ENCODE results near the gene ASPRV1. TPM values are rescaled to one million over a fixed set of nuclear protein-coding genes. Genes with fewer than 3 reads are reported as not detected.

Gene ASPRV1
- total and polyA plus RNA-seq, 3 donors from 2014 or later, result 3.5 to 9.2 (median 8.2) TPM

DNA sequence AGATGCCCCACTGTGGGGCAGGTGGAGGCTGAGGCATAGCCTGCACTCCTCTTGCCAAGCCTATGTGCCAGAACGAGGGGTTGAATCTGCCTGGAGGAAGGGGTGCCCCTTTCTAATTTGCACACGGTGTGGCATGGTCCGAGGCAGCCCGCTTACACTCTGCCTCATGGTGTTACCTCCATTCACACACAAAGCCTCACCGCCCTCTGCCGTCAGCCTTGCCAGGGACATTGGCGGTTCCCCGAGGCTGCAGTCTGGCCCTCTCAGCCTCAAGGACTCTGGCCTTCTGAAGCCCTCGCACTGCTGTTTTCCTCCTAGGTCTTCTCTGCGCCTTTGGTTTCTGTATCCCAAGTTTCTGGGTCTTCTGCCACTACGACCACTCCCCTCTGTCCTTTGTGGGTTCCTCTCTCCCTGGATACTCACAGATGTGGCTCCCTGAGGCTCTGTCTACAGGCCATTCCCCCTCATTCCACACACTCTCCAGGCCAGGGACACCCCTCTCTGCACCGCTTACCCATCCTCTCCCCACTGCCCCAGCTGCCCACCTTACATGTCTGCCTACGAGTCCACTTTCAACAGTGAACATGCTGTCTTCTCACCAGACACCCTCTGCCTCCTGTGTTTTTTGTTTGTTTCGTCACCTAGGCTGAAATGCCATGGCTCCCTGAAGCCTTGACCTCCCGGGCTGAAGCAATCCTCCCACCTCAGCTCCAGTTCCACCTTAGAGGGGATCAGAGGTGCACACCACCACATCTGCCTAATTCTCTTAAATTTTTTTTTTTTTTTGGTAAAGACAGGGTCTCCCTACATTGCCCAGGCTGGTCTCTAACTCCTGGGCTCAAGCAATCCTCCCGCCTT, 7.9 kb upstream of the ASPRV1 start:
- Histone ChIP-seq H3K36me3 (ENCODE audit: low read depth, missing control alignments) (no peaks in the 10 kb centered on the region), H3K27me3 (no peaks in the 10 kb centered on the region), H3K4me1 (no peaks in the 10 kb centered on the region), H3K9me3 (no peaks in the 10 kb centered on the region), H3K27ac (no peak overlapping the region), H3K4me3 (no peak overlapping the region)
- 86 to 87% methylated on average over 16 of the region's 16 CpGs for WGBS, 2 donors
- no peak for DNase-seq
- intact Hi-C loops (cut with DNase I; ENCODE audit: low total_unique reads), result no loop called here
- TF ChIP-seq, protein P1, sequence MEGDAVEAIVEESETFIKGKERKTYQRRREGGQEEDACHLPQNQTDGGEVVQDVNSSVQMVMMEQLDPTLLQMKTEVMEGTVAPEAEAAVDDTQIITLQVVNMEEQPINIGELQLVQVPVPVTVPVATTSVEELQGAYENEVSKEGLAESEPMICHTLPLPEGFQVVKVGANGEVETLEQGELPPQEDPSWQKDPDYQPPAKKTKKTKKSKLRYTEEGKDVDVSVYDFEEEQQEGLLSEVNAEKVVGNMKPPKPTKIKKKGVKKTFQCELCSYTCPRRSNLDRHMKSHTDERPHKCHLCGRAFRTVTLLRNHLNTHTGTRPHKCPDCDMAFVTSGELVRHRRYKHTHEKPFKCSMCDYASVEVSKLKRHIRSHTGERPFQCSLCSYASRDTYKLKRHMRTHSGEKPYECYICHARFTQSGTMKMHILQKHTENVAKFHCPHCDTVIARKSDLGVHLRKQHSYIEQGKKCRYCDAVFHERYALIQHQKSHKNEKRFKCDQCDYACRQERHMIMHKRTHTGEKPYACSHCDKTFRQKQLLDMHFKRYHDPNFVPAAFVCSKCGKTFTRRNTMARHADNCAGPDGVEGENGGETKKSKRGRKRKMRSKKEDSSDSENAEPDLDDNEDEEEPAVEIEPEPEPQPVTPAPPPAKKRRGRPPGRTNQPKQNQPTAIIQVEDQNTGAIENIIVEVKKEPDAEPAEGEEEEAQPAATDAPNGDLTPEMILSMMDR (IDR thresholded peaks at IDR 0.05), result no peak
- no peak for TF ChIP-seq POLR2A (IDR thresholded peaks at IDR 0.05)

DNA sequence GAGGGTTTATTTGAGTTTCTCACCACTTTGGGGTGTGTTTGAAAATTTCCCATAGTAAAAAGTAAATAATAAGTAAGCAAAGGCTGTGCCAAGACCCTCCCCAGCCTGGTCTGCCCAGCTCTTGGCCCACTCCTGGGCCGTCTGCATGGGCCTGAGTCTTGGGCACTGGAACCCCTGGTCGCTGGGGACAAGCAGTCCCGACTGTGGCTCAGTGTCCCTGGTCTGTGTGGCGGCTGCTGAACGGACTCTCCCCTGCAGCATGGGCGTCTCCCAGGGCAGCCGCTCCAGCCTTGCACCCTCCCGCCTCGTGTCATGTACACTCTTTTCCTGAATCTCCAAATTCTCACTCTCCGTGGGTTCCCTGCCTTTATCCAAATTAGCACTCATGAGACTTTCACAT, 7.2 kb upstream of the ASPRV1 start:
- 86 to 96% methylated on average over 8 to 10 of the region's 10 CpGs for WGBS, 2 donors
- intact Hi-C loops (cut with DNase I; ENCODE audit: low total_unique reads), result no loop called here
- H3K4me3 ChIP-seq, result no peak overlapping the region
- H3K27me3 ChIP-seq, result no peaks in the 10 kb centered on the region
- TF ChIP-seq, protein P1 (IDR thresholded peaks at IDR 0.05), result no peak
- TF ChIP-seq POLR2A (IDR thresholded peaks at IDR 0.05), result no peak
- H3K9me3 ChIP-seq, result no peaks in the 10 kb centered on the region
- H3K4me1 ChIP-seq, result no peaks in the 10 kb centered on the region
- H3K36me3 ChIP-seq (ENCODE audit: low read depth, missing control alignments), result no peaks in the 10 kb centered on the region
- DNase-seq, result no peak
- H3K27ac ChIP-seq, result no peak overlapping the region

DNA sequence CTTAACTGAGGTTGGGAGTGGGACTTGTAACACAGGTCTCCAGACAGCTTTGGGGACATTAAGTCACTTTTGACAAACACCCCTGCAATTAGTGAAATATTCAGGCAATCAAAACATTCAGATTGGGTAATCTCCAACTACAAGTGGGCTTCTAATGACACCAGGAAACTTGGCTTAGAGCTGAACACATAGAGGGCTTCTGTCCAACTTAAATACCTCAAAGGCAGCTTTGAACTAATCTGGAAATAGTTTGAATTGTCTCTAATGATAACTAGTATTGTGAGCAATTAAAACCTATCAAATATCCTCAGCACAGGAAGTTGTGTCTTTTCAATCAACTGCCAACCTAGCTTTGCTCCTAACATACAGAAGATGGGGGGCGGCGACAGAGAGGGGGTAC, 5.1 kb upstream of the ASPRV1 start:
- WGBS, 2 donors, result 93 to 96% methylated on average over 2 of the region's 2 CpGs
- Histone ChIP-seq H3K4me3 (no peak overlapping the region), H3K27me3 (no peaks in the 10 kb centered on the region), H3K27ac (no peak overlapping the region), H3K4me1 (no peaks in the 10 kb centered on the region), H3K9me3 (no peaks in the 10 kb centered on the region), H3K36me3 (ENCODE audit: low read depth, missing control alignments) (no peaks in the 10 kb centered on the region)
- no peak for DNase-seq
- intact Hi-C loops (cut with DNase I; ENCODE audit: low total_unique reads), result no loop called here
- TF ChIP-seq, protein P1 (IDR thresholded peaks at IDR 0.05), result no peak
- no peak for TF ChIP-seq POLR2A (IDR thresholded peaks at IDR 0.05)

DNA sequence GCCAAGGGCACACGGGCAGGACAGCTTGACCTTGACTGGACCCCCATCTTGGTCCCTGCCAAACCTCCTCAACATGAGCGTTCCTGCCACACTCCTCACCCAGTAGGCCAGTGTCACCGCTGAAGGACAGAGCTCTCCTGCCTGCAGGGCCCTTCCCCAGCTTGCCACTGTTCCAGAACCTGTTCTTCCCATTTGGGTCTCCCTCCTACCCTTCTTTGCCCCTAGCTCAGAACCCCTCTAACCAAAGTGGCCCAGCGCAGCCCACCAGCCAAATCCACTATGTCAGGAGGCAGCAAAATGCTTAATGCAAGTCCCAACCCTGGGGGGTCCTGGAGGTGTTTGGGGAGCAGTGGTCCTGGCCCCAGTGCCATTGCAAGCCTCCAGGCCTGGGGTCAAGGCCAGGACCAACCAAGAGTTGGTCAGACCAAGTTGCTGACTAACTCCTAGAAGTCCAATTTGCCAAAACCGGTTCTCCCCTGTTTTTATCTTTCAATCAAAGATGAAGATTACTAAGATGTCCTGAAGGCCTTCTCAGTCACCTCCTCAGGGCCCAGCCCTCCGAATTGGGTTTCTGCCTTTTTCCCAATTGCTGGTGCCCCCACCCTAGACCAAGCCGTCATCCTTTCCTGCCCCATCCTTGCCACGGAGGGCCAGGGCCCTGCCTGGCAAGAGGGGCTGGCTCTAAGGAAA, 4.5 kb upstream of the ASPRV1 start:
- TF ChIP-seq, protein P1 (IDR thresholded peaks at IDR 0.05), result no peak
- no peak for TF ChIP-seq POLR2A (IDR thresholded peaks at IDR 0.05)
- H3K36me3 ChIP-seq (ENCODE audit: low read depth, missing control alignments), result no peaks in the 10 kb centered on the region
- no peak overlapping the region for H3K4me3 ChIP-seq
- H3K9me3 ChIP-seq, result no peaks in the 10 kb centered on the region
- no peak for DNase-seq
- H3K27ac ChIP-seq, result no peak overlapping the region
- 93% methylated on average over 8 of the region's 8 CpGs for WGBS, 2 donors
- H3K27me3 ChIP-seq, result no peaks in the 10 kb centered on the region
- no peaks in the 10 kb centered on the region for H3K4me1 ChIP-seq
- intact Hi-C loops (cut with DNase I; ENCODE audit: low total_unique reads), result no loop called here

Measured in testis (tissue), 3 donors.